Right atrium auricular region (tissue), 2 donors: ENCODE measurements around the gene ORAI1. TPM values are rescaled to one million over a fixed set of nuclear protein-coding genes. Genes with fewer than 3 reads are reported as not detected.
A peak's percentile ranks its signal among the peaks of the same experiment; 100 is the strongest.
"Not testable (repeated sequence)": the region's sequence is repeated elsewhere in the genome, so short reads cannot be mapped to it uniquely, and the experiment has no call there.

Experiments used
- DNase-seq: peaks from one replicate; pipeline ENCODE4 v3.0.0-alpha.2; 2019; ENCODE audit warnings: low spot score
- H3K27ac ChIP-seq, 2 donors: fragments of 200-600 bp; sonication (generic); 1 replicate in 1 of 2; 2 replicates in 1 of 2; pipeline ENCODE4 v1.5.1; 2016 to 2019
- H3K27me3 ChIP-seq, 2 donors: fragments of 200-600 bp; sonication (generic); one replicate each; pipeline versions ENCODE4 v1.5.1 to v1.6.0; 2017 to 2019
- H3K36me3 ChIP-seq: fragments of 200-600 bp; sonication (generic); one replicate; pipeline ENCODE4 v1.5.1; 2016
- H3K4me1 ChIP-seq, 2 donors: fragments of 200-600 bp; sonication (generic); one replicate each; pipeline versions ENCODE4 v1.5.1 to v1.6.0; 2017 to 2019
- H3K4me3 ChIP-seq, 2 donors: fragments of 200-600 bp; sonication (generic); 1 replicate in 1 of 2; 2 replicates in 1 of 2; pipeline ENCODE4 v1.5.1; 2017 to 2019; ENCODE audit warnings: mild to moderate bottlenecking in 1 of 2, moderate library complexity in 1 of 2
- H3K9me3 ChIP-seq, 2 donors: fragments of 200-600 bp; sonication (generic); one replicate each; pipeline ENCODE4 v1.5.1; 2019
- total RNA-seq, 2 donors: library from RNA; depleted of rRNA; stranded (reverse); fragments of >200 nt; gene quantifications; one replicate each; pipeline ENCODE4 v1.1.0, GENCODE V29; 2016
- TF ChIP-seq, protein P1 (sequence below), 2 donors: fragments of 200-600 bp; sonication (generic); IDR thresholded peaks; one replicate each; pipeline ENCODE4 v1.5.1; 2019; ENCODE audit warnings: antibody characterized with exemption in 2 of 2

ORAI1 gene
- total RNA-seq, 2 donors from 2014 or later: 6.8 to 8.3 TPM

- DNase-seq: no peak
- TF ChIP-seq, protein P1, sequence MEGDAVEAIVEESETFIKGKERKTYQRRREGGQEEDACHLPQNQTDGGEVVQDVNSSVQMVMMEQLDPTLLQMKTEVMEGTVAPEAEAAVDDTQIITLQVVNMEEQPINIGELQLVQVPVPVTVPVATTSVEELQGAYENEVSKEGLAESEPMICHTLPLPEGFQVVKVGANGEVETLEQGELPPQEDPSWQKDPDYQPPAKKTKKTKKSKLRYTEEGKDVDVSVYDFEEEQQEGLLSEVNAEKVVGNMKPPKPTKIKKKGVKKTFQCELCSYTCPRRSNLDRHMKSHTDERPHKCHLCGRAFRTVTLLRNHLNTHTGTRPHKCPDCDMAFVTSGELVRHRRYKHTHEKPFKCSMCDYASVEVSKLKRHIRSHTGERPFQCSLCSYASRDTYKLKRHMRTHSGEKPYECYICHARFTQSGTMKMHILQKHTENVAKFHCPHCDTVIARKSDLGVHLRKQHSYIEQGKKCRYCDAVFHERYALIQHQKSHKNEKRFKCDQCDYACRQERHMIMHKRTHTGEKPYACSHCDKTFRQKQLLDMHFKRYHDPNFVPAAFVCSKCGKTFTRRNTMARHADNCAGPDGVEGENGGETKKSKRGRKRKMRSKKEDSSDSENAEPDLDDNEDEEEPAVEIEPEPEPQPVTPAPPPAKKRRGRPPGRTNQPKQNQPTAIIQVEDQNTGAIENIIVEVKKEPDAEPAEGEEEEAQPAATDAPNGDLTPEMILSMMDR (IDR thresholded peaks at IDR 0.05): no peak
- Histone ChIP-seq H3K4me1 (peaks cover 0 to 55% of the 10 kb centered on the region in 2 donors), H3K36me3 (no peaks in the 10 kb centered on the region), H3K9me3 (no peaks in the 10 kb centered on the region), H3K27me3 (no peaks in the 10 kb centered on the region), H3K4me3 (peak overlapping the region in 1 of 2 donors; percentile 66), H3K27ac (peak overlapping the region in 1 of 2 donors; percentile 89)
These were observed 1.7 kb downstream of the ORAI1 start for GRCh38 chr12:121628037-121628436.

- no peaks in the 10 kb centered on the region for H3K27me3 ChIP-seq
- no peak overlapping the region for H3K27ac ChIP-seq
- TF ChIP-seq, protein P1 (IDR thresholded peaks at IDR 0.05): no peak
- H3K4me3 ChIP-seq: peak overlapping the region in 1 of 2 donors; percentile 66
- H3K9me3 ChIP-seq: no peaks in the 10 kb centered on the region
- peaks cover 0 to 55% of the 10 kb centered on the region in 2 donors for H3K4me1 ChIP-seq
- no peak for DNase-seq
- no peaks in the 10 kb centered on the region for H3K36me3 ChIP-seq
These were observed 2.2 kb downstream of the ORAI1 start for GRCh38 chr12:121628536-121628935.

DNA sequence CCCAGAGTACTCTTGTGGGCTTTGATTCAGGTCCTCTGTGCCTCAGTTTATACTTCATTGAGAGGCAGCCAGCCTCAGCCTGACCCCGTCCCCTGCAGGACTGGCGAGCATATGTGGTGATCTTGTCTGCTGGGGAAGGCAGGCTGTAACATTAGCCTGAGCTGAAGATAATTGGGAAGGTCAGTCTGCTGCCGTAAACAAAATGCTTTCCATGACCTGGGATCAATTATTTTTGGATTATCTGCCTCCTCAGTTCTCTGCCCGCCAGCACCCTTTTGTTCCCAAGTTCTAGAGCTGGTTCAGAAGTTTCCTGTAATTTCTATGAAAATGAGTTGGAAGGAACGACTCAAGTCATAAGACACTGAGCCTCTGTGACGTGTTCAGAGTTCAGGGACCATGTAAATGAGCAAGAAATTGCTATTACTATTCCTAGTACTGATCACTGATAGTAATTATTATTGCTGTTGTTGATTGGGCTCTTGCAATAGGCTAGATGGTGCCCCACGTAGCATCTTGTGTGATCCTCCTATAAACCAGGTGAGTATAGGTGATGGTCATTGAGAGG is 4.5 kb downstream of the ORAI1 start:
- DNase-seq: no peak
- H3K36me3 ChIP-seq: no peaks in the 10 kb centered on the region
- TF ChIP-seq, protein P1 (IDR thresholded peaks at IDR 0.05): no peak
- no peak overlapping the region for H3K27ac ChIP-seq
- no peaks in the 10 kb centered on the region for H3K27me3 ChIP-seq
- no peak overlapping the region for H3K4me3 ChIP-seq
- H3K9me3 ChIP-seq: no peaks in the 10 kb centered on the region
- H3K4me1 ChIP-seq: peaks cover 0 to 46% of the 10 kb centered on the region in 2 donors

DNA sequence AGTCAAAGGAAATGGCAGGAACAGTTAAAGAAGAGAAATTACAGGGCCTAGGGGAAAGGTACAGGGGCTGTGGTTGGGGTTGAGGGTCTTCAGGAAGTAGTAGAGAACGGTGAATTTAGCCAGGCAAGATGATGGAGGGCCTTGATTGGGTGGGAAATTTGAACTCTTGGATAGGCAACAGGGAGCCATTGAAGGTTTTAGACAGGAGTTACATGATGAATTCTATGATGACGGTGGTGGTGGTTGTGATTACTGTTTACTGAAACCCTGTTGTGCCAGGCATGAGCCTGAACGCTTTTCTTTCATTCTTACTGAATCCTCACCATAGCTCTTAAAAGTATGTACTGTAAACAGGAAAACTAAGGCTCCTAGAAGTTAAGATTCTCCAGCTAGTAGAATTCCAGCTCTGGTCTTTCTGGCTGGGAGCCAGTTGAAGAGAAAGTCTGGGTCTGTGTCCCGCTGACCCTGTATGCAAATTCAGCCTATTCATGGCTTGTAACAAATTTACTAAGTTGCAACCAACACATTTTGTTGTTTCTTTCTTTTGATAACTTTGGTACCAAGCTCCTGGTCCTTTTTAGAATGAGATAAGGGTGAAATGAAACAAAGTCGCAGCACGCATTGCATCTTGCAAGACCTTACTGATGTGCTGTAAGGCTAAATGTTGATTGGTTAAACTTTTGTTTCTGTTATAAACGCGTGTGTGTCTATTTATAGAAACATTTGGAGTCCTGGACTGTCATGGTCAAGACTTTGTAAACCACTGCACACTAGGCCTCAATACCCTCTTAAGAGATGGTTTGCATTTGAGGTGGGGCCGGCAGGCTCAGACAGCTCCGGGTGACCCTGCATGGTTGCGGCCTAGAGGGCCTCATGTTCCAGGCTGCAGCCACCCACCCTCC is 6.0 kb downstream of the ORAI1 start:
- no peak for DNase-seq
- H3K27me3 ChIP-seq: no peaks in the 10 kb centered on the region
- peaks cover 0 to 38% of the 10 kb centered on the region in 2 donors for H3K4me1 ChIP-seq
- H3K27ac ChIP-seq: no peak overlapping the region
- no peak overlapping the region for H3K4me3 ChIP-seq
- H3K9me3 ChIP-seq: no peaks in the 10 kb centered on the region
- TF ChIP-seq, protein P1 (IDR thresholded peaks at IDR 0.05): no peak
- no peaks in the 10 kb centered on the region for H3K36me3 ChIP-seq

- not testable (repeated sequence) for H3K9me3 ChIP-seq, H3K36me3 ChIP-seq, H3K27me3 ChIP-seq, H3K4me3 ChIP-seq, H3K27ac ChIP-seq, DNase-seq
- H3K4me1 ChIP-seq: peaks cover 0 to 24% of the 10 kb centered on the region in 2 donors
These were observed 7.5 kb downstream of the ORAI1 start for GRCh38 chr12:121633833-121634196.

DNA sequence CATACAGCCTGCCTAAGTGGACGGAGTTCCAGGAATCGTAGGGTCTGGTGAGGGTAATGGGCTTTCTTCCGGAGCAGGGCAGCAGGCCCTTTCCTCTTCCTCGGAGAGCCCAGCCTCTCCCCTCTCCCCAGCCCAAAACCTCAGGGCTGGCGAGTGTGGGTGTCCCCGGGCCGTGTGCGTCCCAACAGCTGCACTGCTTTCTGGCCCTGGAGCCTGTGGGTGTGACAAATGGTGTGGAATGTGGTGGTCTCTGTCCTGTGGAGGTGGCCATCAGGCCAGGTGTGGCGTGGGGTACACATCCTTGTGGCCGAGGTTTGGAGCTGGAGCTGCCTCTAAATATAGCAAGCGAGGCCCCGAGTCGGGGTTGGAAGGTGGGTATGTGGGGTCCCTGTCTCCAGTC is 8.5 kb downstream of the ORAI1 start:
- no peaks in the 10 kb centered on the region for H3K27me3 ChIP-seq
- H3K9me3 ChIP-seq: no peaks in the 10 kb centered on the region
- H3K4me3 ChIP-seq: no peak overlapping the region
- DNase-seq: no peak
- H3K27ac ChIP-seq: no peak overlapping the region
- no peaks in the 10 kb centered on the region for H3K36me3 ChIP-seq
- TF ChIP-seq, protein P1 (IDR thresholded peaks at IDR 0.05): no peak
- peaks cover 0 to 17% of the 10 kb centered on the region in 2 donors for H3K4me1 ChIP-seq
